Epithelial cell of esophagus (primary cell): Measurements from ENCODE around the gene PPM1B.
A peak's percentile ranks its signal among the peaks of the same experiment; 100 is the strongest.
"Not testable (repeated sequence)": the region's sequence is repeated elsewhere in the genome, so short reads cannot be mapped to it uniquely, and the experiment has no call there.

ENCODE experiments used
- DNase-seq: peaks from one replicate; pipeline ENCODE4 v3.0.0; 2010; ENCODE audit warnings: low read depth
- H3K4me3 ChIP-seq: 2 replicates; pipeline ENCODE4 v1.5.1; 2011; ENCODE audit warnings: mild to moderate bottlenecking, low read length, control low read depth
- TF ChIP-seq, protein P1 (sequence below): IDR thresholded peaks from 2 replicates; pipeline ENCODE4 v1.5.1; 2011; ENCODE audit warnings: low read depth, mild to moderate bottlenecking, low read length, control low read depth, inconsistent platforms; ENCODE audit not compliant: insufficient read depth; ENCODE audit errors: missing control alignments

PPM1B gene

GRCh38 chr2:44131177-44131576 lies 37.5 kb upstream of the PPM1B start:
- no peak for DNase-seq
- H3K4me3 ChIP-seq = no peak overlapping the region
- TF ChIP-seq, protein P1, sequence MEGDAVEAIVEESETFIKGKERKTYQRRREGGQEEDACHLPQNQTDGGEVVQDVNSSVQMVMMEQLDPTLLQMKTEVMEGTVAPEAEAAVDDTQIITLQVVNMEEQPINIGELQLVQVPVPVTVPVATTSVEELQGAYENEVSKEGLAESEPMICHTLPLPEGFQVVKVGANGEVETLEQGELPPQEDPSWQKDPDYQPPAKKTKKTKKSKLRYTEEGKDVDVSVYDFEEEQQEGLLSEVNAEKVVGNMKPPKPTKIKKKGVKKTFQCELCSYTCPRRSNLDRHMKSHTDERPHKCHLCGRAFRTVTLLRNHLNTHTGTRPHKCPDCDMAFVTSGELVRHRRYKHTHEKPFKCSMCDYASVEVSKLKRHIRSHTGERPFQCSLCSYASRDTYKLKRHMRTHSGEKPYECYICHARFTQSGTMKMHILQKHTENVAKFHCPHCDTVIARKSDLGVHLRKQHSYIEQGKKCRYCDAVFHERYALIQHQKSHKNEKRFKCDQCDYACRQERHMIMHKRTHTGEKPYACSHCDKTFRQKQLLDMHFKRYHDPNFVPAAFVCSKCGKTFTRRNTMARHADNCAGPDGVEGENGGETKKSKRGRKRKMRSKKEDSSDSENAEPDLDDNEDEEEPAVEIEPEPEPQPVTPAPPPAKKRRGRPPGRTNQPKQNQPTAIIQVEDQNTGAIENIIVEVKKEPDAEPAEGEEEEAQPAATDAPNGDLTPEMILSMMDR = no peak

DNA sequence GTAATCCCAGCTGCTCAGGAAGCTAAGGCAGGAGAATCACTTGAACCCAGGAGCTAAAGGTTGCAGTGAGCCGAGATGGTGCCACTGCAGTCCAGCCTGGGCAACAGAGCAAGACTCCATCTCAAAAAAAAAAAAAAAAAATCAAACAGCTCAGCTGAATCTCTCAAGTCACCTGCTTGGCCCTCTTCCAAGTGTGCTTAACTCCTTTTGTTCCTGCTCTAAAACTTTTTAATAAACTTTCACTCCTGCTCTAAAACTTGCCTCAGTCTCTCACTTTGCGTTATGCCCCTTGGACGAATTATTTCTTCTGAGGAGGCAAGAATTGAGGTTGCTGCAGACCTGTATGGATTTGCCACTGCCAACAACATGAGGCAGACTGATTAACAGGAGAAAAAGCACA lies 35.1 kb upstream of the PPM1B start:
- DNase-seq = not testable (repeated sequence)

GRCh38 chr2:44134848-44135247 lies 33.8 kb upstream of the PPM1B start:
- TF ChIP-seq, protein P1 = no peak
- no peak overlapping the region for H3K4me3 ChIP-seq
- DNase-seq = no peak

More for the DNA sequence above, 35.1 kb upstream of the PPM1B start:
- H3K4me3 ChIP-seq = not testable (repeated sequence)

- TF ChIP-seq, protein P1 = no peak
- DNase-seq = peak; percentile 12
- H3K4me3 ChIP-seq = no peak overlapping the region
Measured at GRCh38 chr2:44135296-44135695, 33.4 kb upstream of the PPM1B start.

GRCh38 chr2:44135771-44136170 lies 32.9 kb upstream of the PPM1B start:
- DNase-seq = no peak
- TF ChIP-seq, protein P1 = no peak
- no peak overlapping the region for H3K4me3 ChIP-seq

GRCh38 chr2:44136252-44136651 lies 32.4 kb upstream of the PPM1B start:
- TF ChIP-seq, protein P1 = no peak
- peak; percentile 39 for DNase-seq
- no peak overlapping the region for H3K4me3 ChIP-seq

DNA sequence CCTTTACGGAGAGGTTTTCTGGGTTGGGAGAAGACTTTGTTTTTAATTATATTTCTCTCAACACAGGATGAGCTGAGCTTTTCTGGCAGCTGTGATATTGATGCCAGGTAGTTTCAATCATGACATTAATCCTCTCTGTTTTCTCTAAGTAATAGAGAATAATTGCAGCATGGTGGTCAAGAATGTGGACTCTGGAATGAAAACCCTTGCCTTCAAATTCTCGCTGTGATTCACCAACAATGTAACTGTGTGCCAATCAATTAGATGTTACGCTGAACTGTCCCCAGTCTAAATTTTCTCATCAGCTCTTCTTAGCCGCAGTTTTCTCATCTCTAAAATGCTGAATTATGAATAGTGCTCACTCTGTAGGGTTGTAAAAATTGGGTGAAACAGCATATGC lies 31.6 kb upstream of the PPM1B start:
- no peak for DNase-seq
- TF ChIP-seq, protein P1 = no peak
- H3K4me3 ChIP-seq = no peak overlapping the region
